ENCODE data around the gene ZBTB20.

- TF ChIP-seq ELK1 (IDR thresholded peaks at IDR 0.05; ENCODE audit: borderline replicate concordance, low read depth, low read length) (no peak), CHD1 (IDR thresholded peaks at IDR 0.05; ENCODE audit: low read depth, low read length) (no peak), SMC3 (IDR thresholded peaks at IDR 0.05; ENCODE audit: low read depth, low read length) (no peak), RFX5 (IDR thresholded peaks at IDR 0.05; ENCODE audit: low read depth, low read length) (no peak), CTCF (conservative IDR thresholded peaks at IDR 0.05; ENCODE audit: low read depth, low read length) (no peak), POLR2A (IDR thresholded peaks at IDR 0.05; ENCODE audit: low read depth, low read length) (no peak)
Observed at GRCh38 chr3:114666623-114667022, 480.5 kb downstream of the ZBTB20 start.

All from IMR-90 (cell line).